IPS-20b (cell line): ENCODE measurements around the gene LHX3.

Experiments
- H3K27ac ChIP-seq: one replicate; pipeline ENCODE4 v1.5.1; 2013; ENCODE audit warnings: low read length
- H3K27me3 ChIP-seq: 2 replicates; pipeline ENCODE4 v1.6.1; 2013; ENCODE audit warnings: mild to moderate bottlenecking, low read length, inconsistent platforms; ENCODE audit not compliant: insufficient read depth
- H3K36me3 ChIP-seq: 2 replicates; pipeline ENCODE4 v1.6.1; 2013; ENCODE audit warnings: low read depth, mild to moderate bottlenecking, inconsistent platforms, low read length, moderate library complexity; ENCODE audit not compliant: insufficient read depth
- H3K4me1 ChIP-seq: 2 replicates; pipeline ENCODE4 v1.6.1; 2013; ENCODE audit warnings: mild to moderate bottlenecking, control low read depth, inconsistent platforms, low read length, moderate library complexity; ENCODE audit not compliant: insufficient read depth
- H3K4me3 ChIP-seq: 2 replicates; pipeline ENCODE4 v1.5.1; 2013; ENCODE audit warnings: mild to moderate bottlenecking, low read length, inconsistent platforms
- H3K9ac ChIP-seq: 2 replicates; pipeline ENCODE4 v1.6.1; 2013; ENCODE audit warnings: low read depth, mild to moderate bottlenecking, inconsistent platforms, low read length, moderate library complexity
- H3K9me3 ChIP-seq: 2 replicates; pipeline ENCODE4 v1.6.1; 2013; ENCODE audit warnings: mild to moderate bottlenecking, low read depth, low read length, inconsistent platforms; ENCODE audit not compliant: insufficient read depth

Gene LHX3

DNA sequence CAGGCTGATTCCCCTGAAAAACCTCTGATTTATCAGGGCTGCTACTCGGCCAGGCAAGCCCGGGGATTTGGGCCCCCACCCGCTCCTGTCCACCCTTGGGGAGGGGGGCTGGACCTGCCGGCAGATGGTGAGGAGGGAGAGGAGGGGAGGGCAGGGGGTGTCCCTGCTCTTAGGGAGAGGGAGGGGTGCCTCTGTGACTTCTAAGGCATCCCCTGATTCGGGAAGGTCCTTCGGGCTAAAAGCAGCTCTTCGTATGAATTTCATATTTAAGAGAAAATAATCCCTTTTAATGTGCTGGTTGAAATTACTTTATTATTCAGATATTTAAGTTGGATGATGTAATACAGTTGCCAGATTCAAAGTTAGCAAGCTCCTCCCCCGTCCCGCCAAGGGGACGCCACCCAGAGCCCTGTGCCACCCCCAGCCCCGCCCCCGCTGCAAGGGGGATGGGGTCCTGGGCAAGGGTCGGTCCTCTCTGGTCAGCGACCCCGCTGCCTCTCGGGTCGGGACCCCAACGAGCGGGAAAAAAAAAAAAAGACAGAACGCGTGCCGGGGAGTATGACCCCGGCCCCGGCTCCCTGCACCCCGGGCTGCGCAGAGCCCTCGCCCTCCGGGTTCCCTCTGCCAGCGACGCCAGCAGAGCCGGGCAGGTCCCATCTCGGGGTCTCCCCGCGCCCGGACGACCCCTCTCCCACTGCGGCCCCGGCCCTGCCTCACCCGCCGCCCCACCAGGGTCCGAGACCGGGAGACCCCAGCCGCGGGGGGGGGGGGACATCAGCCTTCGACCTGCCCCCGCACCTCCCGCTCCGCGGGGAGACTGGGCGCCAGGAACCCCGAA, 12.4 kb downstream of the LHX3 start:
- Histone ChIP-seq H3K9ac (no peak overlapping the region), H3K27me3 (peaks cover 83% of the 10 kb centered on the region), H3K4me1 (peaks cover 7% of the 10 kb centered on the region; the same call in 1 of the 2 replicates), H3K9me3 (no peaks in the 10 kb centered on the region), H3K36me3 (no peaks in the 10 kb centered on the region), H3K4me3 (no peak overlapping the region), H3K27ac (no peak overlapping the region)

DNA sequence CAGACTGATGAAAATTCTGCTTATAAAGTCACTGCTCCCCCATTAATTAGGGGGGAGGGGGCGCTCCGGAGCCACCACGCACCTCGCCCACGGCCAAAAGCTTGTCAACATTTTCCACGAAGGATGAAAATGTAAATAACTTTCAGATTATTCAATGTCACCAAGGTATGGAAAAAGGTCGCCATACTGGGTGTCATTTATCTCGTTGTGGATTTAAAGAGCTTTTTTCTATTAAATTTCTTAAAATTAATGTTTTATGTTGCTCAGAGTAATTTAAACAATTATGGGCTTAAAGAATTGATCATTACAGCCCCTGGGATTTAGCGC, 13.0 kb downstream of the LHX3 start:
- no peaks in the 10 kb centered on the region for H3K36me3 ChIP-seq
- H3K9ac ChIP-seq = no peak overlapping the region
- H3K9me3 ChIP-seq = no peaks in the 10 kb centered on the region
- H3K27ac ChIP-seq = no peak overlapping the region
- H3K4me1 ChIP-seq = peaks cover 7% of the 10 kb centered on the region; the same call in 1 of the 2 replicates
- peaks cover 78% of the 10 kb centered on the region for H3K27me3 ChIP-seq
- no peak overlapping the region for H3K4me3 ChIP-seq

DNA sequence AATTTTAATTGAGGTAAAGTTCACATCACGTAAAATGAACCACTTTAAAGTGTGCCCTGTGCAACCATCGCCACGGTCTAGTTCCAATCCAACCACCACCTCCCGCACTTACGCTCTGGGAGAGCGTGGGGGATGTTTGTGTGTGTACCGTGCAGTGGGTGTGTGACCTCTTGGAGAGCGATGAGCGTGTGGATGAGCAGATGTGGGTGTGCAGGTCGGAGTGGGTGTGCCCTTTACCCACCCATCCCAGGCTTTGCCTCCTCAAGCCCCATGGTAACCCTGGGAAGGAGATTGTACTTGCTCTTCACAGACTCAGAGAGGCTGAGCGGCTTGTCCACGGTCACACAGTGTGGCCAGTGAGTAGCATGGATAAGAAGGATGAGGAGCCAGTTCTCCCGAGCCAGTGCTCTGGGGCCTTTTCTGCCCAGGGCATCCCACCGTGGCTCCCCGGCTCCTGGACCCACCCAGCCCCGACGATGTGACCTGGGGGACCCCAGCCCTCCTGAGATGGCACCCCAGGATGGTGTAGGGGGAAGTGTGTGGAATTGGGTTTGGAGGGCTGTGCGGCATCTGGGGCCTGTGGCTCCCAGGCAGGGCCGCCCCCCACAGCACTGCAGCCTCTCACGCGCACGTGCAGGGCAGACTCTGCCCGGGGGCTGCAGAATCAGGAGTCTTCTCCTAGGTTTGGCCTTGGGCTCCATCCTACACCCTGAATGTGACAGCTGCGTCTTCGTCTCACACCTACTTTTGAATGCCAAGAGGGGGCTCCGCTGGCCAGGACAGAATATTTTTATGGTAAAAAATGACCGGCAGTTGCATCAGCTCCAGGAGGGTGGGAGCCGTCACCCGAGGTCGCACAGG, 13.6 kb downstream of the LHX3 start:
- peaks cover 72% of the 10 kb centered on the region for H3K27me3 ChIP-seq
- H3K27ac ChIP-seq = no peak overlapping the region
- no peaks in the 10 kb centered on the region for H3K9me3 ChIP-seq
- peaks cover 4% of the 10 kb centered on the region; the same call in 1 of the 2 replicates for H3K4me1 ChIP-seq
- H3K9ac ChIP-seq = no peak overlapping the region
- H3K36me3 ChIP-seq = no peaks in the 10 kb centered on the region
- no peak overlapping the region for H3K4me3 ChIP-seq

DNA sequence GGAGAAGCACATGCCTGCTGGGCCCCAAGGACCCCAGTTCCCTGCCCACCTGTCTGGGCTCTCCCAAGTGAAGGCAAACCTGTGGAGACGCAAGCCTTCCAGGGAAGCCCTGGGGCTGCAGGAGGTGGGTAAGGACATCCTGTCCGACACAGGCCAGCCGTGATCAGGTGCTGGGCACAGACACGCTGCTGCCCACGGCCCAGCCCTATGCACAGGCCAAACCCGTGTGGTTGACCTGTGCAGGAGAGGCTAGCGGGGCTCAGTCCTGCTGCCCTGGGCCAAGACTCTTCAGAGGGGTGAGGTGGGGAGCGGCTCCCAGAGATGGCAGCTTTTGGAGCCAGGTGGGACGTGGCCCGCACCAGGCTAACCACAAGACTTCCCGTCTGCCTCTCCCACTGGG, 14.3 kb downstream of the LHX3 start:
- Histone ChIP-seq H3K27me3 (peaks cover 65% of the 10 kb centered on the region), H3K4me3 (no peak overlapping the region)

DNA sequence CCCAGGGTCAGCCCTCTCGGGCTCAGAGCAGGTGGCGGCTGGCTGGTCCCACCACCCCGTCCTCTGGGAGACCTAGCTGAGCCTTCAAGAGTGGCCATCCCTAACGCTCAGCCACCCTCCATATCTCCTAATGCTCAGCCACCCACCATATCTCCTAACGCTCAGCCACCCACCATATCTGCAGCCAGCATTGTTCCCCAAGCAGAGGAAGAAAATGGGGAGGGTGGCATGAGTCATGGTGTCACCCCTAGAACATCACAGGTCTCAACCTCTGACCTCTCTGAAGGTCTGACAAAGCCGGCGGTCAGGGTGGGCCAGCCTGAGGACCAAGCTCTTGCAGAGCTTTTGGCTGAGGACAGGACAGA, 14.7 kb downstream of the LHX3 start:
- Histone ChIP-seq H3K4me3 (no peak overlapping the region), H3K9ac (no peak overlapping the region), H3K27me3 (peaks cover 61% of the 10 kb centered on the region), H3K36me3 (no peaks in the 10 kb centered on the region), H3K27ac (no peak overlapping the region), H3K9me3 (no peaks in the 10 kb centered on the region), H3K4me1 (peaks cover 4% of the 10 kb centered on the region; the same call in 1 of the 2 replicates)

More for the DNA sequence above, 14.3 kb downstream of the LHX3 start:
- Histone ChIP-seq H3K36me3 (no peaks in the 10 kb centered on the region), H3K9me3 (no peaks in the 10 kb centered on the region), H3K4me1 (peaks cover 4% of the 10 kb centered on the region; the same call in 1 of the 2 replicates), H3K9ac (no peak overlapping the region), H3K27ac (no peak overlapping the region)

DNA sequence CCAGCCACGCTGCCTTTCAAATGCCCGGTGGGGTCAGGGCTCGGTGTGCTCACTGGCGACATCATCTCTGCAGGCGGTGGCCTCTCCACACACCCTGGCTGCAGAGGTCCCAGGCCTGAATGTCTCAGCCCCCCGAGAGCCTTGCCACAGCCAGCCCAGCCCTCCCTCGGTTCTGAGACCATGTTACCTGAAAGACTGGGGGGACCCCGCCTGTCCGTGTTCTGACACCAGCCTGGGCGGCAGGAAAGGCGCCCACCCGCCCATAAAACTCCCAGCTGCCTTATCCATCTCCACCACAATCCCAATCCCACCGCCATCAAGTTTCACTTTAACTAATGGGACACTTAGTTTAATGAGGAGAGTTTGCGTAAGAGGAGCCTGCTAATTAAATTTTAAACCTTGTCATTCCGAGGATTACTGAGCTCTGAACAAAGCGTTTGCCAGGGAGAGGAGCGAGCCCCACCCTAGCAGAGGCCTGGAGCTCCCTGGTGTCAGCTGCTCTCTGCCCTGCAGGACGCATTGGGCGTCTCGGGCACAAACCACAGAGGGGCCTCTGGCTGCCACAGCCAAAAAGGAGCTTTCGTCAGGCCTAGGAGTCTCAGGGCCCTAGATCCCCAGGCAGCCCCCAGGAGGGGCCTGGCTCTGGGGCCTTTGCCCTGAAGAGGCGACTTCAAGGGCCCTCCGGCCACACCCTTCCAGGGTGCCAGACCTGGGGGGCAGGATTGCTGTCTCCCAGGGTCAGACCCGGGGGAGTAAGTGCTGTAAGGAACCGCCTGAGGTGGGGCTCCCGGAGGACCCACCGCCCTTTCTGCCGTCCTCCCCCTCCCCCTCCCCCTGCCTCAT, 15.3 kb downstream of the LHX3 start:
- peaks cover 4% of the 10 kb centered on the region; the same call in 1 of the 2 replicates for H3K4me1 ChIP-seq

DNA sequence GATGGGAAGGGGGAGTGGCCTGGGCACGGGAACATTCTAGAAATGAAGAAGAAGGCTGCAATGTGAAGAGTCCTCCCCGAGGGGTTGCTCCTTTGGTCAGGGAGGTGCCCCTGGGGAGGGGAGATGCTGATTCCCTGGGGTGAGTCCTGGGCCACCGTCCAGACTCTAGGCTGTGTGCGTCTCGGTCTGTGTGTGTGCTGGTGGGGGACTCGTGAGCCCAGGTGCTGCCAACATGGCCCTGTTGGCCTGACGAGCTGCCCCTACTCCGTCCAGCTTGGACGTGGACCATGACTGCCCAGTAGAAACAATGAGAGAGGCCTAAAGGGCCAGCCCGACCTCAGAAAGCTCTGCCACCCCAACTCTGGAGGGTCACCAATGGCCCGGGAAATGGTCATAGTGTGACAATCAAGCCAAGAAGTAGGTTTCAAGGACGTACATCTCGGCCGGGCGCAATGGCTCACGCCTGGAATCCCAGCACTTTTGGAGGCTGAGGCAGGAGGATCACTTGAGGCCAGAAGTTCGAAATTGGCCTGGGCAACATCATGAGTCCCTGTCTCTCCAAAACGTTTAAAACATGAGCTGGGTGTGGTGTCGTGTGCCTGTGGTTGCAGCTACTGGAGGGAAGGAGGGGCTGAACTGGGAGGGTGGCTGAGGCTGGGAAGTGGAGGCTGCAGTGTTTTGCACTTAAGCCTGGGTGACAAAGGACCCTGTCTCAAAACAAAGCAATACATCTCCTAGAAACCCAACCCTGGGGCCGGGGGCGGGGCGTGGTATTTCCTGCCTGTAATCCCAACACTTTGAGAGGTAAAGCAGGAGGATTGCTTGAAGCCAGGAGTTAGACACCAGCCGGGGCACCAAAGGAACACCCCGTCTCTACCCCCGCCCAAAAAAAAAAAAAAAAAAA, 17.0 kb downstream of the LHX3 start:
- Histone ChIP-seq H3K27ac (no peak overlapping the region), H3K36me3 (no peaks in the 10 kb centered on the region), H3K4me3 (no peak overlapping the region), H3K9me3 (no peaks in the 10 kb centered on the region), H3K4me1 (peaks cover 4% of the 10 kb centered on the region; the same call in 1 of the 2 replicates), H3K27me3 (peaks cover 38% of the 10 kb centered on the region), H3K9ac (no peak overlapping the region)

More for the DNA sequence above, 15.3 kb downstream of the LHX3 start:
- Histone ChIP-seq H3K27ac (no peak overlapping the region), H3K9ac (no peak overlapping the region), H3K9me3 (no peaks in the 10 kb centered on the region), H3K36me3 (no peaks in the 10 kb centered on the region), H3K4me3 (no peak overlapping the region), H3K27me3 (peaks cover 55% of the 10 kb centered on the region)

DNA sequence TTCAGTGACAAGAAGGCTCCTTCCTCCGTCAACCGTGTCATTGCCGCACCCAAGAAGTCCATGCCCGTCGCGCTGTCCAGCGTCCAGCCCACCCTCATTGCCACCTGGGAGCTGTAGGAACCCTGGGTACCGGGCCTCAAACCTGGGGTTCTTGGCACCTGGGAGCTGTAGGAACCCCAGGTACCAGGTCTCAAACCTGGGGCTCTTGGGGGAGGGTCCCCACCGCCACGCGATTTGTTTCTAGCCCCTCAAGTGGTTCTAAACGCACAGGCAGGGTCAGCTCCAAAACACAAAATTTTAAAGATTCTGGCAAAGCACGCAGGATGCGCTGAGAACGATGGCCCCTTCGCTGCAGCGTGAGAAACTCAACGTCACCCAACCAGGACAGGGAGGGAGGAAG, 17.7 kb downstream of the LHX3 start:
- H3K27ac ChIP-seq = no peak overlapping the region
- no peak overlapping the region for H3K4me3 ChIP-seq
- peaks cover 30% of the 10 kb centered on the region for H3K27me3 ChIP-seq
- H3K4me1 ChIP-seq = peaks cover 4% of the 10 kb centered on the region; the same call in 1 of the 2 replicates
- H3K36me3 ChIP-seq = no peaks in the 10 kb centered on the region
- H3K9ac ChIP-seq = no peak overlapping the region
- H3K9me3 ChIP-seq = no peaks in the 10 kb centered on the region

DNA sequence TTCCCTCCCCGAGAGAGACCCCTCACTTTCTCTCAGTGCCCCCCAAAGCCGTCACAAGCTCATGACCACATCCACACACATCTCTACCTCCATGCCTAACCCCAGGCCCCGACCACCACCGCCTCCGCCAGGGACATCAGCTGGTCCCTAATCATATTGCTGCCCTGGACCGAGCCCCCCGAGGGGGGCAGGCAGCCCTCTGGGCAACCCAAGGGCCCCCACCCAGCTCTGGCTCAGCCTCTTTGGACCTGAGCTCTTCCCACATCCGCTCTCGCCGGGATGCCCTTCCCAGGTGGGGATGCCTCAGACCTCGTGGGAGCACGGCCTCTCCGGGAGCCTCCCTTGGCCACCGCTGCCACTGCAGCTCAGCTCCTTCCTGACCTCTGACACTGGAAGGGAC, 18.5 kb downstream of the LHX3 start:
- Histone ChIP-seq H3K4me1 (no peaks in the 10 kb centered on the region), H3K27ac (no peak overlapping the region), H3K9me3 (no peaks in the 10 kb centered on the region), H3K27me3 (peaks cover 22% of the 10 kb centered on the region), H3K4me3 (no peak overlapping the region), H3K9ac (no peak overlapping the region), H3K36me3 (no peaks in the 10 kb centered on the region)

DNA sequence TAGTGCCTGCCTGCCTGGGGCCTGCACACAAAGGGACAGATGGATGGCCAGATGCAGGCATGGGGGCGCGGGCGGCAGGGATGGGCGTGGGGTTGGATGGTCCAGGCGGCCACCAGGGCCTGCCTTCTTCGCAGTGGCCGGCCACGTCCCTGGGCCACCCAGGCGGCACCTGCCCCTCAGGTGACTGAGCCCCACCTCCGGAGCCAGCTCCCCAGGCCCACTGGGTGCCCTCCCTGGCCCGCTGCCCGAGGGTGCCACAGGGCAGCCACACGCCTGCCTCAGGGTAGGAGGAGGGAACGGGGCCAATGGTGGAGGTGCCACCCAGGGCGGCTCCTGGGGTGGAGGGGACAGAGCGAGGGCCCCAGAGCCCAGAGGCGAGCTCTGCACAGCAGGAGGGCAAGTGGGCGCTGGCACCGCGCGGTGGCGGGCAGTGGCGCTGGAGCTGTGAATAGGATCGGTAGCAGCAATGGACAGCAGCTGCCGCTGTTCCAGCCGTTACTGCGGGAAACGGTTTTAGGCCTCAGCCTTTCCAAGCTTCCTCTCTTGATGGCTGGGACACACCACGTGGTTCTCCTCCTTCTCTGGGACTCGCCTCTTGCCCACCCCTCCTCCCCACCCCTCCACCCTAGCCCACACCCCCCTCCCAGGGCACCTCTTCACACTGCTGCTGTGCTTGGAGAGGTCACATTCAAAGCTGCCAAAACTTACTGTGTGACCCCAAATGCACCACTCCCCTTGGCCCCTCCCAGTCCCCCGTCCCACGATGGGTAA, 19.1 kb downstream of the LHX3 start:
- H3K9ac ChIP-seq = no peak overlapping the region

More for the DNA sequence above, 19.1 kb downstream of the LHX3 start:
- peaks cover 16% of the 10 kb centered on the region for H3K27me3 ChIP-seq
- H3K4me3 ChIP-seq = no peak overlapping the region
- no peaks in the 10 kb centered on the region for H3K36me3 ChIP-seq
- no peaks in the 10 kb centered on the region for H3K4me1 ChIP-seq
- H3K27ac ChIP-seq = no peak overlapping the region
- no peaks in the 10 kb centered on the region for H3K9me3 ChIP-seq
